ENCODE data around the gene FRG2B. TPM values are rescaled to one million over a fixed set of nuclear protein-coding genes. Genes with fewer than 3 reads are reported as not detected.
"Not testable (repeated sequence)": the region's sequence is repeated elsewhere in the genome, so short reads cannot be mapped to it uniquely, and the experiment has no call there.

The FRG2B gene
- total and polyA plus RNA-seq, 2 experiments from 2014 or later: not detected

GRCh38 chr10:133592716-133593115, 33.9 kb downstream of the FRG2B start:
- Histone ChIP-seq H3K9me2 (ENCODE audit: insufficient read depth) (no peaks in the 10 kb centered on the region), H3F3A (ENCODE audit: insufficient read depth) (no peaks in the 10 kb centered on the region), H3K4me2 (ENCODE audit: unreplicated experiment) (no peak overlapping the region), H3K27me3 (replicated peaks; ENCODE audit: insufficient read depth) (peaks cover 12% of the 10 kb centered on the region), H3K9me3 (ENCODE audit: low read depth) (no peaks in the 10 kb centered on the region), H3K79me2 (ENCODE audit: insufficient read depth) (no peaks in the 10 kb centered on the region), H4K20me1 (ENCODE audit: insufficient read depth) (no peaks in the 10 kb centered on the region), H2AFZ (no peak overlapping the region), H3K4me3 (no peak overlapping the region), H3K27ac (no peak overlapping the region), H3K9ac (no peak overlapping the region), H3K36me3 (ENCODE audit: low read depth) (no peaks in the 10 kb centered on the region), H3K4me1 (ENCODE audit: insufficient read depth) (no peaks in the 10 kb centered on the region)
- in situ Hi-C loops (cut with MboI): no loop called here
- WGBS, 2 experiments (ENCODE audit: low coverage in 1 of 2, low lambda C conversion rate in 2 of 2, missing lambda C conversion rate in 2 of 2): 38 to 43% methylated on average over 6 of the region's 6 CpGs
- TF ChIP-seq EZH2phosphoT487 (IDR thresholded peaks at IDR 0.05; ENCODE audit: insufficient read depth, low read depth) (no peak), EZH2 (IDR thresholded peaks at IDR 0.05; ENCODE audit: insufficient read depth, poor library complexity, severe bottlenecking) (no peak)
- DNase-seq: no peak

DNA sequence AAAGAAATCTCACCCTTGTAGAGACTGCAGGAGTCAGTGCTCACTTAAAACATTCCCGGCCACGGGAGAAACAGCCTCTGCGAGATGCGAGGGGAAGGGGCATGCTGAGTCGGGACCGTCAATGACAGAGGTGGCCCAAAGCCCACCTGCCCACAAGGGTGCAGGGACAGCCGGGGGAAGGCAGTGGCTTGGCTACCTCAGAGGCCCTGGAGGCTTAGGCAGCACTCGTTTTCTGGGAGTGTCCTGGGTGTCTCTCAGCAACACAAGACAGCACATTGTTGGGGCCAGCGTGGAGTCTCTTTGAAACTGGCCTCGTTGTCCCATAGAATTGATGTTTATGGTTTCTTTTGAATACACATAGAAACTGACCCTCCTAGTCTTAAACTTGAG, 35.6 kb downstream of the FRG2B start:
- Histone ChIP-seq H3K36me3 (ENCODE audit: low read depth) (no peaks in the 10 kb centered on the region), H3K9me2 (ENCODE audit: insufficient read depth) (no peaks in the 10 kb centered on the region), H4K20me1 (ENCODE audit: insufficient read depth) (no peaks in the 10 kb centered on the region), H3F3A (ENCODE audit: insufficient read depth) (no peaks in the 10 kb centered on the region), H3K79me2 (ENCODE audit: insufficient read depth) (no peaks in the 10 kb centered on the region), H3K4me1 (ENCODE audit: insufficient read depth) (no peaks in the 10 kb centered on the region), H3K4me2 (ENCODE audit: unreplicated experiment) (no peak overlapping the region), H3K27ac (no peak overlapping the region), H3K27me3 (replicated peaks; ENCODE audit: insufficient read depth) (peaks cover 2% of the 10 kb centered on the region), H3K4me3 (no peak overlapping the region), H2AFZ (no peak overlapping the region), H3K9ac (no peak overlapping the region), H3K9me3 (ENCODE audit: low read depth) (no peaks in the 10 kb centered on the region)
- in situ Hi-C loops (cut with MboI): no loop called here
- no peak for DNase-seq
- TF ChIP-seq EZH2phosphoT487 (IDR thresholded peaks at IDR 0.05; ENCODE audit: insufficient read depth, low read depth) (no peak), EZH2 (IDR thresholded peaks at IDR 0.05; ENCODE audit: insufficient read depth, poor library complexity, severe bottlenecking) (no peak)
- WGBS, 2 experiments (ENCODE audit: low coverage in 1 of 2, low lambda C conversion rate in 2 of 2, missing lambda C conversion rate in 2 of 2): 36 to 51% methylated on average over 10 of the region's 10 CpGs

- DNase-seq: no peak
- Histone ChIP-seq H3K36me3 (ENCODE audit: low read depth) (no peaks in the 10 kb centered on the region), H2AFZ (no peak overlapping the region), H3K4me3 (no peak overlapping the region), H3K79me2 (ENCODE audit: insufficient read depth) (no peaks in the 10 kb centered on the region), H4K20me1 (ENCODE audit: insufficient read depth) (no peaks in the 10 kb centered on the region), H3K9me2 (ENCODE audit: insufficient read depth) (no peaks in the 10 kb centered on the region), H3K4me2 (ENCODE audit: unreplicated experiment) (no peak overlapping the region), H3K9ac (no peak overlapping the region), H3K27ac (no peak overlapping the region), H3K27me3 (replicated peaks; ENCODE audit: insufficient read depth) (no peaks in the 10 kb centered on the region; the same call in none of the 2 replicates), H3K9me3 (ENCODE audit: low read depth) (no peaks in the 10 kb centered on the region), H3K4me1 (ENCODE audit: insufficient read depth) (no peaks in the 10 kb centered on the region), H3F3A (ENCODE audit: insufficient read depth) (no peaks in the 10 kb centered on the region)
- TF ChIP-seq EZH2phosphoT487 (IDR thresholded peaks at IDR 0.05; ENCODE audit: insufficient read depth, low read depth): no peak
- no peak for TF ChIP-seq EZH2 (IDR thresholded peaks at IDR 0.05; ENCODE audit: insufficient read depth, poor library complexity, severe bottlenecking)
- in situ Hi-C loops (cut with MboI): no loop called here
- 28 to 29% methylated on average over 12 to 13 of the region's 13 CpGs for WGBS, 2 experiments (ENCODE audit: low coverage in 1 of 2, low lambda C conversion rate in 2 of 2, missing lambda C conversion rate in 2 of 2)
These were observed 36.2 kb downstream of the FRG2B start for GRCh38 chr10:133590226-133590969.

- H3K4me2 ChIP-seq (ENCODE audit: unreplicated experiment); H3K9ac ChIP-seq; H3K79me2 ChIP-seq (ENCODE audit: insufficient read depth); H3K4me1 ChIP-seq (ENCODE audit: insufficient read depth); H3K36me3 ChIP-seq (ENCODE audit: low read depth); H3F3A ChIP-seq (ENCODE audit: insufficient read depth); H3K9me2 ChIP-seq (ENCODE audit: insufficient read depth); H3K4me3 ChIP-seq; H2AFZ ChIP-seq; H3K9me3 ChIP-seq (ENCODE audit: low read depth); DNase-seq; H3K27ac ChIP-seq; in situ Hi-C loops (cut with MboI); H4K20me1 ChIP-seq (ENCODE audit: insufficient read depth); H3K27me3 ChIP-seq (replicated peaks; ENCODE audit: insufficient read depth): not testable (repeated sequence)
- 46 to 55% methylated on average over 3 to 18 of the region's 31 CpGs for WGBS, 2 experiments (ENCODE audit: low coverage in 1 of 2, low lambda C conversion rate in 2 of 2, missing lambda C conversion rate in 2 of 2)
These were observed 49.6 kb downstream of the FRG2B start for GRCh38 chr10:133577037-133577436.

Other genes starting within 250 kb of the FRG2B start
- 4.1 and 5.8 TPM in 2 replicates for gene PAOX, start 247.5 kb downstream of the FRG2B start, total RNA-seq (2014; rRNA removed; shearing (Covaris generic))
- 4.5 TPM in 2 replicates for gene PAOX, start 247.5 kb downstream of the FRG2B start, polyA plus RNA-seq (2016; fragmentation: Nextera tagmentation; extraction: Ambion mirVana)
- gene MTG1, start 232.6 kb downstream of the FRG2B start, total RNA-seq (2014; rRNA removed; shearing (Covaris generic)): 22.8 and 26.1 TPM in 2 replicates
- 50.7 and 53.4 TPM in 2 replicates for gene MTG1, start 232.6 kb downstream of the FRG2B start, polyA plus RNA-seq (2016; fragmentation: Nextera tagmentation; extraction: Ambion mirVana)
- gene SPRN, start 202.2 kb downstream of the FRG2B start, total RNA-seq (2014; rRNA removed; shearing (Covaris generic)): 0.22 and 0.76 TPM in 2 replicates
- gene SPRN, start 202.2 kb downstream of the FRG2B start, polyA plus RNA-seq (2016; fragmentation: Nextera tagmentation; extraction: Ambion mirVana): 0.32 and 0.34 TPM in 2 replicates
- gene SCART1, start 172.8 kb downstream of the FRG2B start, total RNA-seq (2014; rRNA removed; shearing (Covaris generic)): 0.65 and 2.1 TPM in 2 replicates
- gene SCART1, start 172.8 kb downstream of the FRG2B start, polyA plus RNA-seq (2016; fragmentation: Nextera tagmentation; extraction: Ambion mirVana): 0.15 and 0.16 TPM in 2 replicates
- gene CYP2E1, start 99.4 kb downstream of the FRG2B start, total RNA-seq (2014; rRNA removed; shearing (Covaris generic)): 15.4 TPM in 1 of 2 replicates, not detected in the other
- gene CYP2E1, start 99.4 kb downstream of the FRG2B start, polyA plus RNA-seq (2016; fragmentation: Nextera tagmentation; extraction: Ambion mirVana): 0.31 and 0.79 TPM in 2 replicates
- not detected in 2 replicates for gene SYCE1, start 61.2 kb downstream of the FRG2B start, total RNA-seq (2014; rRNA removed; shearing (Covaris generic))
- not detected in 2 replicates for gene SYCE1, start 61.2 kb downstream of the FRG2B start, polyA plus RNA-seq (2016; fragmentation: Nextera tagmentation; extraction: Ambion mirVana)